GM18907 (cell line): ENCODE data around the gene MAGI2.

Source experiments
- ATAC-seq: cut with Tn5 transposase; IDR thresholded peaks from one replicate; pipeline ENCODE4 v1.9.1; 2021; ENCODE audit warnings: mild to moderate bottlenecking, moderate library complexity; ENCODE audit not compliant: unreplicated experiment

MAGI2 gene

GRCh38 chr7:78173666-78174065 lies 1279.8 kb downstream of the MAGI2 start:
- no peak for ATAC-seq

GRCh38 chr7:78172933-78173591 lies 1280.4 kb downstream of the MAGI2 start:
- ATAC-seq = no peak

- no peak for ATAC-seq
Measured at GRCh38 chr7:78172267-78172757, 1281.2 kb downstream of the MAGI2 start.

DNA sequence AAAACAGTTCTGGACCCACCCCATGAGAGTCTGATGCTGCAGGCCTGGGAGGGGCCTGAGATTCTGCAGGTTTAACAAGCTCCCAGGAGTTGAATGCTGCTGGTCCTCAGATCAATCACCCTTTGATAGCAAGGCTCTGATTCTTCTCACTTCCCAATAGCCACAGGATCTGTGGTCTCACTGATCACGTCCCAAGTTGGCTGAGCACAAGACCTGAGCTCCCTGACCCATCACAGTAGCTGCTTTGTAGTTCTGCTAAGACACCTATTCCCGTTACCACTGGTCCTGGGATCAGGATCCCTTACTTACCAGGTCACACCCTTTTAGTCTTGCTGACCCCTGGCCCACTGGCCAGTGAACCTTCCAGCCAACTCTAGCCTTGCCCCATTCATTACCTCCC lies 1282.1 kb downstream of the MAGI2 start:
- ATAC-seq = no peak

- ATAC-seq = no peak
Measured at GRCh38 chr7:78170815-78171214, 1282.7 kb downstream of the MAGI2 start.

DNA sequence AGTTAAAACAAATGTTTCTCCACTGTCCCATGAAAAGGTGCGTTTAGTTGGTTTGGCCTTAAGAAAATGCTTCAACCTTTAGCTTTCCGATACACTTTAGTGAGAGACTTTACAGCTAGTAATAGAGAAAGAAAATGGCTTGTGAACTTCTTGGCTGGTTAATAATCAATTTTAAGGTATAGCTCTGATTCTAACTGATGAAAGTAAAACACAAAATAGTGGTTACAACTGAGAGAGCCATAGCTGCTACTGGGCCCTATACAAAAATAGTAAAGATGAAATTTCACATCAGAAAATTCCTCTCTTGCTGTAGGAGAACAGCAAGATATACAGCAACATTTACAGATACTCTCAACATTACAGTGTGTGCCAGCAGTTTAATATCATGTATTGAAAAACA lies 1283.5 kb downstream of the MAGI2 start:
- peak; percentile 62 for ATAC-seq

DNA sequence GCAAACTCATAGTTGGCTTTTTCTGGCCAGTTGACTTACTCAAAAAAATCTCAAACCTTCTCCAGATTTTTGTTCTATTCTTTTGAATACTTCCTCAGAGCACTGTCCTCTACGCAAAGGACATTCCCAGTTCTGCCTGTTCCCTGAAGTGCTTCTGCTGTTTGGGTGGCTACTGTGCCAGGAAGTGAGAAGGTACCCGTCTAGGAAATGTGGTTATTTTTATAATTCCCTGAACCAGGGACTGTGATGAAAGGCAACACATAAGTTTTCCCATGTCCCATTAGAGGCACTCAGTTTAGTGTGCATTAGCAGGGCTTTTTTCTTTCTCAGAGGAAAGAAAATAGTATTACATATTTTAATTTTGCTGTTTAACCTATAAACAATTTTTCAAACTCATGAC lies 1284.6 kb downstream of the MAGI2 start:
- ATAC-seq = no peak

DNA sequence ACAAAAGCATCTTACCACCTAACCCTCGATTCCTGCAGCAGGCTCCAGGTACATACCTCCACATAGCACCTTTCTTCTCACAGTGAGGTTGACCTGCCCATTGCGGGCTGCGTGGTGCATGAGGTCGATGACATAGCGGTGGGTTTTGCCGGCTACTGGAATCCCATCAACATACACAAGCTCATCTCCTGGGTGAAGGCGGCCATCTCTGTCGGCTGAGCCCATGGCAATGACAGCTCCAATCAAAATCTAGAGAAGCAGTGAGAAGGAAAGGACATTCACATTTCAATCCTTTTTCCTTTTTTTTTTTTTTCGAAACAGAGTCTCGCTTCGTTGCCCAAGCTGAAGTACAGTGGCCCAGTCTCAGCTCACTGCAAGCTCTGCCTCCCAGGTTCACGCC lies 1285.6 kb downstream of the MAGI2 start:
- ATAC-seq = no peak

- ATAC-seq = no peak
Measured at GRCh38 chr7:78165854-78166253, 1287.6 kb downstream of the MAGI2 start.

DNA sequence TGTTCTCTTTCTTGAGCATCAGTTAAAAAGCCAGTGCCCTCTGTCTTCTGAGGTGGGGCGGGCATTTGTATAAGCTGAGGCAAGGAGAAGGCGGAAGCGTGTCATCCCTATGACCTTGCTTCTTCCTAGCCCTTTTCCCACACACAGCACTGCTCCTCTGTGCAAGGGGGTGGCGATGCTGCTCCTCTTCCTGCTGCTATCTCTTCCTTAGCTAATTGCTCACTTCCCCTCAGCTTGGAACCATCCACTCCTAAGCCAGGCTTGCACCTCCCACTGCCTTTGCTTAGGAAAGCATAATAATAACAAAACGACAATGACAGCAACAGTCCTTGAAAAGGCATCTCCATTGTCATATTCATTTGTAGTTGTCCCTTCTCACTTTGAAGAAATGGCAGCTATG lies 1288.0 kb downstream of the MAGI2 start:
- no peak for ATAC-seq

GRCh38 chr7:78164459-78164858 lies 1289.0 kb downstream of the MAGI2 start:
- no peak for ATAC-seq

GRCh38 chr7:78161781-78162180 lies 1291.7 kb downstream of the MAGI2 start:
- no peak for ATAC-seq

DNA sequence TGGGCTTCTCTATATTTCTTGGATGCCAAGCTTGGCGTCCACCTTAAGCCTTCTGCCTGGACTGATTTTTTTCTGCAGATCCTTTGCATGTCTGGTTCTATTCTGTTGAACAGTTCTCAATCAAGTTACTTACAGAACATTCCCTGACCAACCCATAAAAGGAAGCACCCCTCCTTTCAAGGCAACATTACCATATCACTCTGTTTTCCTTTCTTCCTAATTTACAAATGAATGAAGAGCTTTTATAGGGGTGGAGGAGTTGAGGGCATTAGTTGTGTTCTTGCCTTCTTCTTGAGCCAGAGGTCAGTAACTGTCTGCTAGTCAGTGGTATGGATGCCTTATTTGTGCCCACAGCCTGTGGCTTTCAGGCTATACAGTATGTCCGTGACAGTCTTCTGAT lies 1293.9 kb downstream of the MAGI2 start:
- no peak for ATAC-seq

DNA sequence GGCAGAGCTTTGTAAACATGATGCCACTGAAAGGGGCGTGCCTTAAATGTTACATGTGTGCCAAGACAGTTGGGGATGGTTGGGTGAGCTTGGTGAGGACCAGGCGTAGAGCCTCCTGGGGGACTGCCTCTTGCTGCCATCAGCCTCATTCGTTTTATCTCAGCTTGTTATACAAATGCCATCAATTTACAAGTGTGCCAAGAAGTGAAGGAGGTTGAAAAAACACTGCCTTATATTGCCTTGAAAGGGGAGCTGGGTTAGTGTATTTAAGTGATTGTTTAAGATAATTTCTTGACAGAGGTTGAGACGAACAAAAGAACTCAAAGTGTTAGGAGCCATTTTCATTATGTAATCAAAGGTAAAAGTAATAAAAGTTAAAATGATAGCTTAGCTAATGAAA lies 1300.2 kb downstream of the MAGI2 start:
- no peak for ATAC-seq

- ATAC-seq = no peak
Measured at GRCh38 chr7:78151229-78151628, 1302.2 kb downstream of the MAGI2 start.

- no peak for ATAC-seq
Measured at GRCh38 chr7:78149787-78150186, 1303.7 kb downstream of the MAGI2 start.

- ATAC-seq = no peak
Measured at GRCh38 chr7:78148166-78148894, 1305.1 kb downstream of the MAGI2 start.

GRCh38 chr7:78146546-78146945 lies 1306.9 kb downstream of the MAGI2 start:
- ATAC-seq = no peak

GRCh38 chr7:78143661-78144060 lies 1309.8 kb downstream of the MAGI2 start:
- no peak for ATAC-seq

- ATAC-seq = no peak
Measured at GRCh38 chr7:78141522-78142281, 1311.8 kb downstream of the MAGI2 start.

DNA sequence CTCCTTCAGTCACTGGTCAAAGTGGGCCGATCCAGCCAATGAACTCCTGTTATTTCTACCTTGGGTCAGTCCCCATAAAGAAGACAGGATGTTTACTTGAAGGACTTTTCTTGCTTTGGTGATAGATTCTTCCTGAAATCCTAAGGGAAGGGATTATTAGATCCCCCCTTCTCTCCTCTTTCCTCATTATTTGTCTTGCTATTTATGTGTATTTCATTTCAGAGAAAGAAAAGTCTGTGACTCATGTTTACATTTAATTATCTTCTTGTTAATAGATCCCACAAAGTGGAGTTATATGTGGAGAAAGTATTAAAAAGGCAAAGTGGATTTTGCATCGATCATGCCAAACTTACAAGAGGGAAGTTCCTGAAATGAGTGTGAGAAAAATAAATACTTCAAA lies 1313.4 kb downstream of the MAGI2 start:
- ATAC-seq = no peak

DNA sequence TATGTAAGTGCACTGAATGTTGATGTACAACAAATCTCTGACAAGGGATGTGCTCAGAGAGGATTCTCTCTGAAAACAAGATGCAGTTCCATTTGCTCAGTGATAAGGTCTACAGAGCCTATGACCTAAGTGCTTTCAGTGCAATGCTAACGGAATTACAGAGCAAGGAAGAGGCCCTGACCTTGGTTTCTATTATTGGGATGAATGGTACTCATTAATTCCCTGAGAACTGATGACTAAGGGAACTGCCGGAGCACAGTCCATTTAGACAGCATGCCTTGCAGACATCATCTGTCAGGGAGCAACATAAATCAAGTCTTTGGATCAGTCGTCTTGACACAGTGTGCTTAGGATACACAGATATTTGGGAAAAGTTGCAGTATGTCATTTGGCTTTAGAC lies 1314.1 kb downstream of the MAGI2 start:
- no peak for ATAC-seq
